ENCODE results near the gene DBF4B. TPM values are rescaled to one million over a fixed set of nuclear protein-coding genes. Genes with fewer than 3 reads are reported as not detected.
A peak's percentile ranks its signal among the peaks of the same experiment; 100 is the strongest.

The DBF4B gene
- total RNA-seq, 1 donor, result 2.2 TPM

DNA sequence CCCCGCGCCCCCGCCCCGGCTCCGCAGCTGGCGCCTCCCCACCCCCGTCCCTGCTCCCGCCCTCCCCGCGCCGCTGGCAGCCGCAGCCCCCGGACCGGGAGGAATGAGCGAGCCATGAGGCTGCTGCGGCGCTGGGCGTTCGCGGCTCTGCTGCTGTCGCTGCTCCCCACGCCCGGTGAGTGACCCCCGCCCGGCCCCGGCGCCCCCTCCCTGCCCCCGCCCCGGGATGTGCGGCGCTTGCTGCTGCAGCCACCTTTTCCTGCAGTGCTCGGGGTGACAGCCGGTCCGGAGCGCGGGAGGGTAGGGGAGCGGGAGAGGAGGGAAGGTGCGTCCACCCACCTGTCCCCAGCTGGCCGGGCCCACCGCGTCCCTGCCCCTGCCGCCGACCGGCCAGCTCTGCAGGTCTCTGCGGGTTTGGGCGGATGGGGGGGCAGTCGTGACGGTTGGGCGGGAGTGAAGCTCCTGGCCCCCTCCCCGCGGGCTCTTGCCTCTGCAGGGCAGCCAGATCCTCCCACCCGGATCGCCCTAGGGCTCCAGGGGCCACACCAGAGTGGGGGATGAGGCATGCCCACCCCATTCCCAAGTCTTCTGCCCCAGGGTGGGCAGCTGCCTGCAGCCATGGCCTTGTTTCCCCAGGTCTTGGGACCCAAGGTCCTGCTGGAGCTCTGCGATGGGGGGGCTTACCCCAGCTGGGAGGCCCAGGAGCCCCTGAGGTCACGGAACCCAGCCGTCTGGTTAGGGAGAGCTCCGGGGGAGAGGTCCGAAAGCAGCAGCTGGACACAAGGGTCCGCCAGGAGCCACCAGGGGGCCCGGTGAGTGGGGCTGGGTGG, 50.8 kb downstream of the DBF4B start:
- peak overlapping the region; percentile 46 for H3K4me3 ChIP-seq (ENCODE audit: insufficient read depth, low read length)
- H3K79me2 ChIP-seq (ENCODE audit: insufficient read depth, low read length), result no peaks in the 10 kb centered on the region
- peaks cover 35% of the 10 kb centered on the region for H3K27me3 ChIP-seq (ENCODE audit: insufficient read depth, low read length)
- no peaks in the 10 kb centered on the region for H4K20me1 ChIP-seq (ENCODE audit: insufficient read depth, low read length)
- H3K27ac ChIP-seq (ENCODE audit: low read depth, low read length), result no peak overlapping the region
- no peak overlapping the region for H2AFZ ChIP-seq (ENCODE audit: low read length)
- H3K4me2 ChIP-seq (ENCODE audit: insufficient read depth, low read length), result peak overlapping the region; percentile 53
- H3K36me3 ChIP-seq (ENCODE audit: insufficient read depth, low read length), result no peaks in the 10 kb centered on the region
- H3K4me1 ChIP-seq (ENCODE audit: insufficient read depth, low read length), result no peaks in the 10 kb centered on the region
- no peaks in the 10 kb centered on the region for H3K9me3 ChIP-seq (ENCODE audit: low read depth, low read length)
- TF ChIP-seq, protein P1, sequence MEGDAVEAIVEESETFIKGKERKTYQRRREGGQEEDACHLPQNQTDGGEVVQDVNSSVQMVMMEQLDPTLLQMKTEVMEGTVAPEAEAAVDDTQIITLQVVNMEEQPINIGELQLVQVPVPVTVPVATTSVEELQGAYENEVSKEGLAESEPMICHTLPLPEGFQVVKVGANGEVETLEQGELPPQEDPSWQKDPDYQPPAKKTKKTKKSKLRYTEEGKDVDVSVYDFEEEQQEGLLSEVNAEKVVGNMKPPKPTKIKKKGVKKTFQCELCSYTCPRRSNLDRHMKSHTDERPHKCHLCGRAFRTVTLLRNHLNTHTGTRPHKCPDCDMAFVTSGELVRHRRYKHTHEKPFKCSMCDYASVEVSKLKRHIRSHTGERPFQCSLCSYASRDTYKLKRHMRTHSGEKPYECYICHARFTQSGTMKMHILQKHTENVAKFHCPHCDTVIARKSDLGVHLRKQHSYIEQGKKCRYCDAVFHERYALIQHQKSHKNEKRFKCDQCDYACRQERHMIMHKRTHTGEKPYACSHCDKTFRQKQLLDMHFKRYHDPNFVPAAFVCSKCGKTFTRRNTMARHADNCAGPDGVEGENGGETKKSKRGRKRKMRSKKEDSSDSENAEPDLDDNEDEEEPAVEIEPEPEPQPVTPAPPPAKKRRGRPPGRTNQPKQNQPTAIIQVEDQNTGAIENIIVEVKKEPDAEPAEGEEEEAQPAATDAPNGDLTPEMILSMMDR (IDR thresholded peaks at IDR 0.05; ENCODE audit: extremely low read depth, low read depth, low read length), result no peak
- peak; percentile 96 for DNase-seq (ENCODE audit: insufficient read length, low spot score, missing footprints)

DNA sequence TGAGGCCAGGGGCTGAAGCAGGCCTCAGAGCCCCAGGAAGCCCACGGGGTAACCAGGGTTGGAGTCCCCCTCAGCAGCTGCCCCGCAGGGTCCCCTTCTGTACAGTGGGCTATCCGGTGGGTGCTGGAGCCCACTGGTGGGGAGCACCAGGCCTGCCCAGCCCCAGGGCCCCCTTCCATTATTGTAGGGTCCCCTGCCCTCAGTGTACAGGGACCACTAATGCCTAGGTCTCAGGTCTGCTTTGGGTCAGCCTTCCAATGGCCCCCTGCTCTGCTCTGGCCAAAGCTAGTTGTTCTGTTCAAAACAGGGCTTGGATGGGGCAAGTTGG, 51.4 kb downstream of the DBF4B start:
- Histone ChIP-seq H3K4me2 (ENCODE audit: insufficient read depth, low read length) (no peak overlapping the region), H3K4me1 (ENCODE audit: insufficient read depth, low read length) (no peaks in the 10 kb centered on the region), H3K4me3 (ENCODE audit: insufficient read depth, low read length) (no peak overlapping the region), H3K27ac (ENCODE audit: low read depth, low read length) (no peak overlapping the region), H3K27me3 (ENCODE audit: insufficient read depth, low read length) (peaks cover 35% of the 10 kb centered on the region), H4K20me1 (ENCODE audit: insufficient read depth, low read length) (no peaks in the 10 kb centered on the region), H3K9me3 (ENCODE audit: low read depth, low read length) (no peaks in the 10 kb centered on the region), H3K79me2 (ENCODE audit: insufficient read depth, low read length) (no peaks in the 10 kb centered on the region), H3K36me3 (ENCODE audit: insufficient read depth, low read length) (no peaks in the 10 kb centered on the region), H2AFZ (ENCODE audit: low read length) (no peak overlapping the region)
- no peak for DNase-seq (ENCODE audit: insufficient read length, low spot score, missing footprints)
- TF ChIP-seq, protein P1 (IDR thresholded peaks at IDR 0.05; ENCODE audit: extremely low read depth, low read depth, low read length), result no peak

- Histone ChIP-seq H3K9me3 (ENCODE audit: low read depth, low read length) (no peaks in the 10 kb centered on the region), H4K20me1 (ENCODE audit: insufficient read depth, low read length) (no peaks in the 10 kb centered on the region), H3K4me2 (ENCODE audit: insufficient read depth, low read length) (no peak overlapping the region), H3K79me2 (ENCODE audit: insufficient read depth, low read length) (no peaks in the 10 kb centered on the region), H3K36me3 (ENCODE audit: insufficient read depth, low read length) (no peaks in the 10 kb centered on the region), H3K27me3 (ENCODE audit: insufficient read depth, low read length) (peaks cover 35% of the 10 kb centered on the region), H3K27ac (ENCODE audit: low read depth, low read length) (no peak overlapping the region), H3K4me3 (ENCODE audit: insufficient read depth, low read length) (no peak overlapping the region), H3K4me1 (ENCODE audit: insufficient read depth, low read length) (no peaks in the 10 kb centered on the region), H2AFZ (ENCODE audit: low read length) (no peak overlapping the region)
- TF ChIP-seq, protein P1 (IDR thresholded peaks at IDR 0.05; ENCODE audit: extremely low read depth, low read depth, low read length), result no peak
- DNase-seq (ENCODE audit: insufficient read length, low spot score, missing footprints), result peak; percentile 86
Measured at GRCh38 chr17:44760474-44761308, 52.2 kb downstream of the DBF4B start.

Data from osteoblast (primary cell).